GM18519 (cell line): ENCODE data around the gene ETV3.

ENCODE experiments used
- ATAC-seq: cut with Tn5 transposase; IDR thresholded peaks from one replicate; pipeline ENCODE4 v1.9.1; 2021; ENCODE audit warnings: mild to moderate bottlenecking, moderate library complexity; ENCODE audit not compliant: unreplicated experiment, low FRiP score

The ETV3 gene

GRCh38 chr1:157140063-157140588 lies 1.9 kb upstream of the ETV3 start:
- ATAC-seq = no peak

GRCh38 chr1:157139052-157139715 lies 989 bp upstream of the ETV3 start:
- no peak for ATAC-seq

GRCh38 chr1:157137408-157138219 lies 581 bp downstream of the ETV3 start:
- no peak for ATAC-seq

GRCh38 chr1:157137046-157137407 lies 1.2 kb downstream of the ETV3 start:
- no peak for ATAC-seq

GRCh38 chr1:157136133-157136532 lies 2.1 kb downstream of the ETV3 start:
- no peak for ATAC-seq

GRCh38 chr1:157135646-157136045 lies 2.5 kb downstream of the ETV3 start:
- no peak for ATAC-seq

- no peak for ATAC-seq
Observed at GRCh38 chr1:157135070-157135469, 3.1 kb downstream of the ETV3 start.

- no peak for ATAC-seq
Observed at GRCh38 chr1:157134442-157134841, 3.8 kb downstream of the ETV3 start.

- no peak for ATAC-seq
Observed at GRCh38 chr1:157133426-157133825, 4.8 kb downstream of the ETV3 start.

GRCh38 chr1:157132616-157133167 lies 5.5 kb downstream of the ETV3 start:
- ATAC-seq = no peak

- no peak for ATAC-seq
Observed at GRCh38 chr1:157132111-157132510, 6.1 kb downstream of the ETV3 start.

- no peak for ATAC-seq
Observed at GRCh38 chr1:157131281-157131680, 6.9 kb downstream of the ETV3 start.

- no peak for ATAC-seq
Observed at GRCh38 chr1:157124855-157125254, 13.3 kb downstream of the ETV3 start.

- ATAC-seq = no peak
Observed at GRCh38 chr1:157119448-157119847, 18.7 kb downstream of the ETV3 start.

GRCh38 chr1:157119008-157119407 lies 19.2 kb downstream of the ETV3 start:
- no peak for ATAC-seq

- no peak for ATAC-seq
Observed at GRCh38 chr1:157117527-157118057, 20.6 kb downstream of the ETV3 start.

- no peak for ATAC-seq
Observed at GRCh38 chr1:157116737-157117103, 21.5 kb downstream of the ETV3 start.

- no peak for ATAC-seq
Observed at GRCh38 chr1:157115851-157116736, 22.1 kb downstream of the ETV3 start.

GRCh38 chr1:157115429-157115838 lies 22.8 kb downstream of the ETV3 start:
- ATAC-seq = no peak
